Right renal cortex interstitium (tissue), 3 donors: Measurements from ENCODE around the gene RNF141. TPM values are rescaled to one million over a fixed set of nuclear protein-coding genes. Genes with fewer than 3 reads are reported as not detected.

ENCODE experiments used
- DNase-seq, 3 donors: peaks; one replicate each; pipeline ENCODE4 v3.0.0-alpha.2; 2013; ENCODE audit warnings: low read depth in 3 of 3, low spot score in 2 of 3
- polyA plus RNA-seq, 3 donors: library from polyadenylated mRNA; unstranded; fragments of 120-200 nt; gene quantifications; one replicate each; pipeline ENCODE4 v1.2.1, GENCODE V29; 2013; ENCODE audit not compliant: insufficient read length in 3 of 3

The RNF141 gene
- polyA plus RNA-seq, 3 donors = 42.7 to 49.9 (median 48.3) TPM

GRCh38 chr11:10561947-10562346 is 21.0 kb upstream of the RNF141 start:
- no peak for DNase-seq

DNA sequence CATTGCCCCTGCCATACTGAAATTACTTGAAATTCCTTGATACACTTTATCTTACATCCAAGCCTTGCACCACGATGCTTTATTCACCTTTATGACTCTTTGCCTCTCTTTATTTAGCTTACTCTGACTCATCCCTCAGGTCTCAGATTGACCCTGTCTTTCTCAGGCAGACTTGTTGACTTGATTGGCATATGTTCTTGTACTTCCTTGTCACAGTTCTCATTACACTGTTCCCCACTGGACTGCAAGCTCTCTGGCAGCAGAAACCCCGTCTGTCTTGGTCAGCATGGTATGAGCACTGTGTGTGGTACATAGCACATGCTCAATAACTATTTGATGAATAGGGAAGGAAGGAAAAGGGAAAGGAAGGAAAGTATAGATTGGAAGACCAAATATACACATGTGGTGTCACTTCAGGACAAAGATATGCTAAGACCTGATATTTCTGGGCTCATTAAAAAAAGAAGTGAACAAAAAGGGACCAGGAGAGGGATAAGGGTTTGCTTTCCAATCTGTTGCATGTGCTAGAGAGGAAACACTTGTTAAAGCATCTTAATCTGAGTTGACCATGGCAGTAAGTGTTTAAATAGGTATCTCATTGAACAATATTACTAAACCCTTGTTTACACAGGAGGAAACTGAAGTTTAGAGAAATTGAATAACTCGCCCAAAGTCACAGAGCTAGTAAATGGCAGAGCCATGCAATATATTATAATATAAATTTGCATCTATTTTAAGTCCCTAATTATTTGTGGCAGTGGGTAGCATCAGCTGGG is 20.2 kb upstream of the RNF141 start:
- no peak for DNase-seq

- no peak for DNase-seq
Observed at GRCh38 chr11:10558288-10558687, 17.3 kb upstream of the RNF141 start.

DNA sequence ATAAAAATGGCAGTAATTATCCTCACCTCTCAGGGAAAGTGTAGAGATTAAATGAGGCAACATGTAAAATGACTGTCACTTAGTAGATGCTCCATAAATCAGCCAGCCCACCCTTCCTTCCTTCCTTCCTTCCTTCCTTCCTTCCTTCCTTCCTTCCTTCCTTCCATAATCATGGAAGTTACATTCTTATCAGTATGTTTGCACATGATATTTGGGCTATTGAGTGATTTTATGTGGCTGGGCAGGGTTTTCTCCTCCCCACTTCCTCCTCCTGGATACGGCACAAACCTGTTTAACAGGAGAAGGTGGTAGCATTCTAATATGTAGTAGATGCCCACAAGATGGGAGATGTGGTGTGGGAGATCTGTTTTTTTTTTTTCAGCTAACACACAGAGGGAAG is 15.6 kb upstream of the RNF141 start:
- no peak for DNase-seq

DNA sequence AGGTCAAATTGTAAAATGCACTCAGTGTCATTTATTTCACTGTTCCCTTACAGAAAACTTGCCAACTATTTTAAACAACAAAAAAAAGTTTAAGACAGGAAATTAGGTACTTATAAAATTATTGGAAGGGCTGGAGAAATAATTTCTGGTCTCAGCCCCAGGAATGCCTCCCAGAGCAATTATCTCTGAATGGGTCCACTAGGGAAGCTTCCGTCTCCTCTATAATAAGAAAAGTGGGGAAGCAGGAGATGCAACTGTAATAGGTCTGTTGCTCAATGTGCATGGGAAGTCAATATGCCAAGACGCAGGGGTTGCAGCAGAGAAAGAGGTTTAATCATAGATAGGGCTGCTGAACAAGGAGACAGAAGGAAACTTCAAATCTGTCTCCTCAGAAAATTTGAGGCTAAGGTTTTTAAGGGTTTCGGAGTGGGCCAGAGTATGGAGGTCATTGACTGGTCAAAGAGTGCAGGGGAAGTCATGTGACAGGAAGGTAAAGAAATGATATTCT is 10.9 kb upstream of the RNF141 start:
- no peak for DNase-seq

DNA sequence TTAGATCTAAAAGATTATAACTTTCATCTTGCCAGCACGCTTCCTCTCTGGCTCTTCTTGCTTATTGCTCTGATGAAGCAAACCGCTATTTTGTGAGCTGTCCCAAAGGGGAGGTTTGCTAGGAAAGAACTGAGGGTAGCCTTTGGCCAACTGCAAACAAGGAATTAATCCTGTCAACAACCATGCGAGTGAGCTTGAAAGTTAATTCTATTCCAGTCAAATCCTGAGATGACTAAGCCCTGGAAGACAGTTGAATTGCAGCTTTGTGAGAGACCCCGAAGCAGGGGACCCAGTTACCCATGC is 10.3 kb upstream of the RNF141 start:
- DNase-seq = no peak

DNA sequence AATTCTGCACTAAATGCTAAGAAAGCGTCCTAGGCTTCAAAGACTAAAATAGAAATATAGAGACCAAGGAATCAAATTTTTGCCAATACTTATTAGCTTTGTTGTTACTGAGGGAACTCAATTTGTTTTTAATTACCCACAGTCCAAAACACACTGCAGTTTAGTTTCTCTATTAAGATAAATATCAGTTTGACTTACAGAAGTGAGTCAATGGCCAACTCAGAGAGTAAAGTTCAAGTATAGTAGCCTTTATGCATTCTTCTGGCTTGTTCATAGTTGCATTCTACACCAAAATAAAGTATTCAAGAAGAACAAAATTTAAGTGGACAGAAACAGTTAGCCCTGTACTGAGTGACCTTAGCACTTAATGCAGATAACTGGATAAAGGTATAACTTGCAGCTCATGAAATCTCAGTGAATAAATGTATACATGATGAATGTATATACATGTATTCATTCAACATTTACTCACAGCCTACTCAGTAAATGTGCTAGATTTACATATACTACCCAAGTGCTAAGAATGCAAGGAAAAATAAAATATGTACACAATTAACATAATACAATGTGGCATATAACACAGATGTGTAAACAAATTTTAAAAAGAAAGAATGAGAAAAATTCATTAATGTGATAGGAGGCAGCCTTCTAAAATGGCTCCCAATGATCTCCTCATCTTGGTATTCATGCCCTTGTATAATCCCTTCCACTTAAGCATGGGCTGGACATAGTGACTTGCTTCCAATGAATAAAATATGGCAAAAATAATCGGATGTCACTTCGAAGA is 9.7 kb upstream of the RNF141 start:
- no peak for DNase-seq

DNA sequence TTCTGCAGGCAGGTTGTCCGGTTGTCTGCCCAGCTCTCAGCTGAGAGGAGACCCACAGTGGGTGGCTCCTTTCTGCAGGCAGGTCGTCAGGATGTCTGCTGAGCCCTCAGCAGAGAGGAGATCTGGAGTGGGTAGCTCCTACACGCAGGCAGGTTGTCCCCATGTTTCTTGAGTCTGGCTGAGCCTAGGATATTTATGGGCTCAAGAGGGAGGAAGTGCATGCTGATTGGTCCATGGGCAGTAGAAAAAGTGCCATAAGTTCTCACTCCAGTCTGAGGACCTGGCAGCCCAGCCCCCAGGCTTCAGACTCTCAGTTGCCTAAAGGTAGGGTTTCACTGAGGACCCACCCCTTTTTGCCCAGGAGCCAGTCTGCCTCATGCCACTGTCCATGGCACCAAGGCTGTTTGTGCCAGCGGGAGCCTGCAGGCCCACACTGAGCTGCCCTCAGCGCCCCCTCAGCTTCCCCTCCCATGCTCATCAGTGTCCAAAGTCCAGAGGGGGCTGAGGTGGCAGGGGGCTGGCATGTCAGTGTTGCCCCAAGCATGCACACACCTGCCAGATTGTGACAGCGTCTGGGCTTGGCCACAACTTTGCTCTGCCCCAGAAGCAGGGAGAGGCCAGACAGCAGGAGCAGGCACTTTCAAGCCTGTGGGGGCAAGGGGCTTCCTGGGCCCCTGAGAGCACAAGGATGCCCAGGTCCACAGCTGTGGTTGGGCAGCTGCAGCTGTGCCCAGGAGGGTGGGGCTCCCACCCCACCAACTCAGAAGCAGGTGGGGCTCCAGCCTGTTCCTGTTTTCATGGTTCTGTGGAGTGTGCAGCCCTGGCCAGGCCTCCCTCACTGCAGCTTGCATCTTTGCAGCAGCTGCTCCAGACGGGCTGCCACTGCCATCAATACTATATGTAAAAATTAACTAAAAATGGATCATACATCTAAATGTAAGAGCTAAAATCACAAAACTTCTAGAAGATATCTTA is 3.8 kb upstream of the RNF141 start:
- DNase-seq = no peak

GRCh38 chr11:10543782-10544181 is 2.8 kb upstream of the RNF141 start:
- no peak for DNase-seq

- no peak for DNase-seq
Observed at GRCh38 chr11:10542776-10543175, 1.8 kb upstream of the RNF141 start.

DNA sequence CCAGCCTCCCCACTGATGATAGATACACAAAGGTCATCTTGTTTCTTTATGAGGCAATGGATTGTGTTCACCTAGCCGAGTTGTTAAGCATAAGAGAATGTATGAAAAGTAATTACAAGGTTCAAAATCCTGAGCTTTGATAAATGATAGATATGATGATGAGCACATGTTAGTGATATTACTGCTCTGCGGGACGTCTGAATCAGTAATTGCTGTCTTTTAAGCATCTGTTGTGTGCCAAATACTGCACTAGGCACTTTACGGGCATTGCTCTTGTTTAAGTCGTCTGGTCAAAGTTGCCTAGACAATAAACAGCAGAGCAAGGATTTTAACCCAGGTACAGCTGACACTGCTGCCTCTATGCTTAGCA is 559 bp upstream of the RNF141 start:
- no peak for DNase-seq

GRCh38 chr11:10540546-10540914 is 457 bp downstream of the RNF141 start:
- DNase-seq = no peak

GRCh38 chr11:10539339-10539738 is 1.6 kb downstream of the RNF141 start:
- DNase-seq = no peak

- no peak for DNase-seq
Observed at GRCh38 chr11:10538924-10539323, 2.1 kb downstream of the RNF141 start.

DNA sequence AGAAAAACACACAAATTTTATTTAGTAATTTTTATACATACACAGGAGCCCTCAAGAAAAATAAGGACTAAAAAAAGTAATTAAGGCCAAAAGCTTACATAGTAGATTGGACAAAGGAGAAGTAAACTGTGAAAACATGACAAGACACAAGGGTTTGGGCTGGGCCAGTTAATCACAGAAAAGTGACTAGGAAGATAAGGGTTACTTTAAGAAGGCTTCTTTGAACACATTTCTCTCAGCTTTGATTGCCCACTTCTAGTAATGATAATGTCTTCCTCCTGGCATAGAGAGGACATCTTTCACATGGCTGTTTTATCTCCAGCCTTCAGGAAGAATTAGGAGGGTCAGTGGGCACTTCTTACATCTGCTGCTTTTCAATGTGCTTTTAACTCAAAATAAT is 3.4 kb downstream of the RNF141 start:
- no peak for DNase-seq

GRCh38 chr11:10534316-10534715 is 6.7 kb downstream of the RNF141 start:
- DNase-seq = no peak

DNA sequence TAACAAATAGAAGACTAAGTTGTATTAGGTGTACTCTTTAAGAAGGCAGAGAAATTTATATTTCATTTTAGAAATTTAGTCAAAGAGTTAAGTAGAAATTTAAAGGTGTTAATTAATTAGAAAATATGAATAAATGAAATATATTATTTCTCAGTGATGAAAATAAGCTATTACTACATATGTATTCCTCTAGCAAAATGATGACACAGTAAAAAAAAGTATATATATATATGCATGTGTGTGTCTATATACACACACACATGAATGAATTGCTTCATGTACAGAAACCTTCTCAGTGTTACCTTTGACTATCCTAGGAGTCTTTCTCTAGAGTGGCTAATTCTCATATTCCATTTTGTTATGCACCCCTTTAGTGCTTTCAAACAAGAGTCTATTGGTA is 7.7 kb downstream of the RNF141 start:
- DNase-seq = no peak

DNA sequence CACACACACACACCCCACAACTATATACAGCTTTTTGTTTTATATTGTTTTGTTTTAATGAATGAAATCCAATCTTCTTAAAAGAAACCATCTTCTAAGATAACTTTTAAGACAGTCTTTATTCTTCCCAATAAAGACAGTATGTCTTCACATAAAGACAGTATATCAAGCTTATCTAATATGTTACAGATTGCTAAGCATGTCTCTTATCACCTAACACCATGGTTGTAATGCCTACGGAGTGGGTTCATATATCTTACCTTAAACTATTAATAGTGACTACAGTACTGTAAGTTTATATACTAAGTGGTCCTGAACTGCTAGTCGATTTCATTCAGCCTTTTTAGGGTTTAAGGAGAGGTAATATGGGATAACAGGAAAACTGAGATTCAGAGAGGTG is 8.5 kb downstream of the RNF141 start:
- DNase-seq = no peak

- no peak for DNase-seq
Observed at GRCh38 chr11:10529279-10529678, 11.7 kb downstream of the RNF141 start.

DNA sequence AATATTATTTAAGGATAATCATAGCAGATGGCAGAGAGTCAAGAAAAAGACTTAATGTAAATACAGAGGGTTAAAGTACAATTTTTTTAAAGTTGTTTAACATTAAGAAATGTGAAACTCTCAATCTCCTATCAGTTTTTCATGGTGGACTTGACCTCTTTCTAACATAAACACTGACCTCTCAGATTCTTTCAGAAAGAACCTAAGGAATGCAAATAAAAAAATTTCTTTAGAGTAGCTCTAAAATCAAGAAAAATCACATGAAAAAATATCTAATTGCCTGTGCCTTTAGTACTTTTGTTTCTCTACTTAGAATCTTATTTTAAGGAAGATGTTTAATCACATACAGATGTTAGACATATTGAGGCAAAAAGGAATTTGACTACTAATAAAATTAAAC is 12.9 kb downstream of the RNF141 start:
- no peak for DNase-seq
